Measurements from ENCODE around the gene SLC35D2. TPM values are rescaled to one million over a fixed set of nuclear protein-coding genes. Genes with fewer than 3 reads are reported as not detected.

The SLC35D2 gene
- total and polyA plus RNA-seq, 12 donors: 10.8 to 20.8 (median 13.2) TPM

DNA sequence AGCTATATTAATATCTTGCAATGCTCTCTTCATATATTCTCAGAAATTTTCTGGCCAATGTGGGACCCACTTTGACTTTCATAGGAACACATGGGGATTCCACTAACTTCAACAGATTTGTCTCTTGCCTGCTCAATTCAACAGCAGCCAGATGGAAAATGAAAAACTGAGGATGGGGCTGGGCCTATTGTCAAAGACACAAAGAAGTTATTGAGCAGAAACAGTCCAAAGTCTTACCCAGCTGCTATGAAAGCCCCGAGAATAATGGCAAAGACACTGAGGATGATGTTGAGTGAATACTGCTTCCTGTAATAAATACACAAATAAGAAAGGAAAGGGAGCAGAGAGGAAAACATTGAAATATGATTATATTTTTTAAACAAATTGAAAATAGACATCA lies 32.6 kb downstream of the SLC35D2 start:
- Histone ChIP-seq H3K27me3 (no peaks in the 10 kb centered on the region), H3K4me3 (no peak overlapping the region), H3K27ac (no peak overlapping the region), H3K4me1 (no peaks in the 10 kb centered on the region), H3K36me3 (peaks cover 0 to 74% (median 21%) of the 10 kb centered on the region in 9 donors), H3K9me3 (peaks cover 0 to 7% (median 0%) of the 10 kb centered on the region in 11 donors)
- no peak for ATAC-seq
- DNase-seq: no peak
- intact Hi-C loops (cut with DNase I): no loop called here
- TF ChIP-seq, protein P1, sequence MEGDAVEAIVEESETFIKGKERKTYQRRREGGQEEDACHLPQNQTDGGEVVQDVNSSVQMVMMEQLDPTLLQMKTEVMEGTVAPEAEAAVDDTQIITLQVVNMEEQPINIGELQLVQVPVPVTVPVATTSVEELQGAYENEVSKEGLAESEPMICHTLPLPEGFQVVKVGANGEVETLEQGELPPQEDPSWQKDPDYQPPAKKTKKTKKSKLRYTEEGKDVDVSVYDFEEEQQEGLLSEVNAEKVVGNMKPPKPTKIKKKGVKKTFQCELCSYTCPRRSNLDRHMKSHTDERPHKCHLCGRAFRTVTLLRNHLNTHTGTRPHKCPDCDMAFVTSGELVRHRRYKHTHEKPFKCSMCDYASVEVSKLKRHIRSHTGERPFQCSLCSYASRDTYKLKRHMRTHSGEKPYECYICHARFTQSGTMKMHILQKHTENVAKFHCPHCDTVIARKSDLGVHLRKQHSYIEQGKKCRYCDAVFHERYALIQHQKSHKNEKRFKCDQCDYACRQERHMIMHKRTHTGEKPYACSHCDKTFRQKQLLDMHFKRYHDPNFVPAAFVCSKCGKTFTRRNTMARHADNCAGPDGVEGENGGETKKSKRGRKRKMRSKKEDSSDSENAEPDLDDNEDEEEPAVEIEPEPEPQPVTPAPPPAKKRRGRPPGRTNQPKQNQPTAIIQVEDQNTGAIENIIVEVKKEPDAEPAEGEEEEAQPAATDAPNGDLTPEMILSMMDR (IDR thresholded peaks at IDR 0.05): no peak
- WGBS, 2 donors: 84 to 89% methylated on average over 1 of the region's 1 CpG

DNA sequence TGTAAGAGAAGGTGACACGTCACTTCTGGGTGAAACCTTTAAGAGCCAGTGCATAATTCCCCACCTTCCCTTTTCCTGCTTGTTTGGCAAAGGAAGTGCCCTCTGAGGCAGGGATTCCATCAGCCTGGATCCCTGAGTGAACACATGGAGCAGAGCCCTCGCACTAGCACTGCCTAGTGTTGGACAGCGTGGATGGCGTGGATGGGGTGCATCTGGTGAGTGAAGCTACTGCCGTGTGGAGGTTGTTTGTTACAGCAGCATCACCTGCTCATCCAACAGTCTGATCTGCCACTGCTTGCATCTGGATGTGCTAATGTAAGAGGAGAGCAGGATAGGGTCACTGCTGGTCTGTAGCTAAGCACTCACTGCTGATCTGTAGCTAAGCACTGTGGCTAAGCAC lies 35.2 kb downstream of the SLC35D2 start:
- ATAC-seq (no peak), DNase-seq (no peak)
- Histone ChIP-seq H3K27me3 (no peaks in the 10 kb centered on the region), H3K4me3 (no peak overlapping the region), H3K27ac (no peak overlapping the region), H3K36me3 (peaks cover 0 to 50% (median 17%) of the 10 kb centered on the region in 9 donors), H3K9me3 (peaks cover 0 to 7% (median 0%) of the 10 kb centered on the region in 11 donors), H3K4me1 (peaks cover 3 to 17% (median 14%) of the 10 kb centered on the region in 9 donors)
- WGBS, 2 donors: 96 to 97% methylated on average over 5 of the region's 5 CpGs
- TF ChIP-seq, protein P1 (IDR thresholded peaks at IDR 0.05): no peak
- intact Hi-C loops (cut with DNase I): no loop called here

- Histone ChIP-seq H3K9me3 (peaks cover 0 to 7% (median 0%) of the 10 kb centered on the region in 11 donors), H3K4me3 (no peak overlapping the region), H3K4me1 (peaks cover 3 to 27% (median 17%) of the 10 kb centered on the region in 9 donors), H3K27me3 (no peaks in the 10 kb centered on the region), H3K36me3 (peaks cover 0 to 39% (median 13%) of the 10 kb centered on the region in 9 donors), H3K27ac (peak overlapping the region in 4 of 10 donors; percentile 44 to 69 (median 59))
- intact Hi-C loops (cut with DNase I): loop anchor here in 1 of 10 donors (1.0 kb wide), 1 partner anchor 24 kb away; no protein-coding TSS in a partner anchor
- 88 to 96% methylated on average over 9 of the region's 9 CpGs for WGBS, 2 donors
- DNase-seq: no peak
- peak in 1 of 8 donors; percentile 28 for ATAC-seq
- TF ChIP-seq, protein P1 (IDR thresholded peaks at IDR 0.05): no peak
These were observed 38.0 kb downstream of the SLC35D2 start for GRCh38 chr9:96345551-96345950.

GRCh38 chr9:96344458-96345180 lies 38.9 kb downstream of the SLC35D2 start:
- Histone ChIP-seq H3K27me3 (no peaks in the 10 kb centered on the region), H3K27ac (peak overlapping the region in 9 of 10 donors; percentile 35 to 69 (median 49))
- intact Hi-C loops (cut with DNase I): loop anchor here in 3 of 10 donors (1.0 to 5.0 kb wide), 3 partner anchors 25 to 313 kb away; partner anchors contain the start of genes PRXL2C (in 1 of the 3) and ZNF367 (in 1 of the 3)

More at GRCh38 chr9:96344458-96345180, 38.9 kb downstream of the SLC35D2 start:
- 39 to 51% methylated on average over 6 of the region's 6 CpGs for WGBS, 2 donors
- ATAC-seq (peak; percentile 78 to 95 (median 92)), DNase-seq (peak; percentile 23 to 59)
- Histone ChIP-seq H3K36me3 (peaks cover 0 to 35% (median 12%) of the 10 kb centered on the region in 9 donors), H3K4me1 (peaks cover 3 to 27% (median 17%) of the 10 kb centered on the region in 9 donors), H3K9me3 (peaks cover 0 to 7% (median 0%) of the 10 kb centered on the region in 11 donors), H3K4me3 (no peak overlapping the region)
- TF ChIP-seq, protein P1 (IDR thresholded peaks at IDR 0.05): no peak
